H9 (cell line): ENCODE measurements around the gene MT3. TPM values are rescaled to one million over a fixed set of nuclear protein-coding genes. Genes with fewer than 3 reads are reported as not detected.

Source experiments
- DNase-seq: peaks from one replicate; pipeline ENCODE4 v3.0.0-alpha.2; 2017
- H2AFZ ChIP-seq: one replicate; pipeline ENCODE4 v1.6.1; 2013; ENCODE audit warnings: mild to moderate bottlenecking, low read length, control low read depth, moderate library complexity
- H2AK5ac ChIP-seq: 2 replicates; pipeline ENCODE4 v1.6.1; 2013; ENCODE audit warnings: low read length, control low read depth, mixed read lengths; ENCODE audit not compliant: insufficient read length
- H2BK120ac ChIP-seq: one replicate; pipeline ENCODE4 v1.6.1; 2013; ENCODE audit warnings: low read depth, mild to moderate bottlenecking, low read length, control low read depth, inconsistent platforms; ENCODE audit not compliant: poor library complexity, severe bottlenecking
- H2BK12ac ChIP-seq: 2 replicates; pipeline ENCODE4 v1.6.1; 2013; ENCODE audit warnings: low read length, control low read depth, mixed read lengths, low read depth; ENCODE audit not compliant: insufficient read length
- H2BK15ac ChIP-seq: 2 replicates; pipeline ENCODE4 v1.6.1; 2013; ENCODE audit warnings: low read depth, low read length, control low read depth
- H2BK20ac ChIP-seq: one replicate; pipeline ENCODE4 v1.6.1; 2013; ENCODE audit warnings: low read depth, mild to moderate bottlenecking, low read length, control low read depth, inconsistent platforms; ENCODE audit not compliant: poor library complexity, severe bottlenecking
- H2BK5ac ChIP-seq: 2 replicates; pipeline ENCODE4 v1.6.1; 2013; ENCODE audit warnings: low read length, control low read depth, mixed read lengths; ENCODE audit not compliant: insufficient read length
- H3K14ac ChIP-seq: 2 replicates; pipeline ENCODE4 v1.6.1; 2013; ENCODE audit warnings: low read length, control low read depth; ENCODE audit not compliant: insufficient read depth
- H3K18ac ChIP-seq: 2 replicates; pipeline ENCODE4 v1.6.1; 2013; ENCODE audit warnings: low read depth, mild to moderate bottlenecking, mixed read lengths, low read length, control low read depth; ENCODE audit not compliant: insufficient read length
- H3K23ac ChIP-seq: 2 replicates; pipeline ENCODE4 v1.6.1; 2013; ENCODE audit warnings: low read length, control low read depth, mixed read lengths, low read depth; ENCODE audit not compliant: insufficient read length
- H3K23me2 ChIP-seq: 2 replicates; pipeline ENCODE4 v1.6.1; 2013; ENCODE audit warnings: low read depth, mild to moderate bottlenecking, mixed read lengths, low read length, control low read depth; ENCODE audit not compliant: insufficient read length, poor library complexity, severe bottlenecking
- H3K27ac ChIP-seq: 2 replicates; pipeline ENCODE4 v1.5.1; 2013; ENCODE audit warnings: low read length, control low read depth, mixed read lengths, low read depth; ENCODE audit not compliant: insufficient read length
- H3K27me3 ChIP-seq: 2 replicates; pipeline ENCODE4 v1.6.1; 2013; ENCODE audit warnings: low read length, control low read depth, inconsistent platforms; ENCODE audit not compliant: insufficient read depth
- H3K4ac ChIP-seq: 2 replicates; pipeline ENCODE4 v1.6.1; 2013; ENCODE audit warnings: low read depth, mild to moderate bottlenecking, control low read depth, inconsistent platforms, low read length, moderate library complexity
- H3K4me1 ChIP-seq: 2 replicates; pipeline ENCODE4 v1.6.1; 2013; ENCODE audit warnings: low read length, control low read depth, inconsistent platforms; ENCODE audit not compliant: insufficient read depth
- H3K4me2 ChIP-seq: 2 replicates; pipeline ENCODE4 v1.6.1; 2013; ENCODE audit warnings: low read length, control low read depth, mixed read lengths; ENCODE audit not compliant: insufficient read length, insufficient read depth
- H3K56ac ChIP-seq: 2 replicates; pipeline ENCODE4 v1.6.1; 2013; ENCODE audit warnings: low read depth, mild to moderate bottlenecking, mixed read lengths, low read length, control low read depth; ENCODE audit not compliant: insufficient read length
- H3K79me1 ChIP-seq: 2 replicates; pipeline ENCODE4 v1.6.1; 2013; ENCODE audit warnings: low read depth, mild to moderate bottlenecking, moderate library complexity, low read length, control low read depth, inconsistent platforms; ENCODE audit not compliant: insufficient read depth, poor library complexity, severe bottlenecking
- H3K79me2 ChIP-seq: 2 replicates; pipeline ENCODE4 v1.6.1; 2013; ENCODE audit warnings: low read length, control low read depth, inconsistent platforms; ENCODE audit not compliant: insufficient read depth
- H3K9ac ChIP-seq: 2 replicates; pipeline ENCODE4 v1.6.1; 2013; ENCODE audit warnings: low read length, control low read depth, mixed read lengths; ENCODE audit not compliant: insufficient read length; ENCODE audit errors: extremely low read depth
- H3K9me3 ChIP-seq: one replicate; pipeline ENCODE4 v1.6.1; 2013; ENCODE audit warnings: low read depth, low read length, inconsistent platforms; ENCODE audit not compliant: control insufficient read depth
- H3T11ph ChIP-seq: one replicate; pipeline ENCODE4 v1.6.1; 2013; ENCODE audit warnings: mild to moderate bottlenecking, low read length, control low read depth, inconsistent platforms
- H4K20me1 ChIP-seq: one replicate; pipeline ENCODE4 v1.6.1; 2013; ENCODE audit not compliant: control insufficient read depth, insufficient read length, insufficient read depth
- H4K5ac ChIP-seq: 2 replicates; pipeline ENCODE4 v1.6.1; 2013; ENCODE audit warnings: low read depth, mild to moderate bottlenecking, mixed read lengths, low read length, control low read depth; ENCODE audit not compliant: insufficient read length
- H4K8ac ChIP-seq: replicated peaks from 2 replicates; pipeline ENCODE4 v1.6.1; 2013; ENCODE audit warnings: low read length, control low read depth, mixed read lengths, low read depth; ENCODE audit not compliant: insufficient read length
- H4K91ac ChIP-seq: 2 replicates; pipeline ENCODE4 v1.6.1; 2013; ENCODE audit warnings: low read depth, mild to moderate bottlenecking, moderate library complexity, mixed read lengths, low read length, control low read depth; ENCODE audit not compliant: insufficient read length
- H3K27ac Mint-ChIP-seq, 3 experiments: 2 replicates in 2 of 3; 3 replicates in 1 of 3; pipeline ENCODE4 v1.8.0; 2020 to 2021; ENCODE audit warnings: mixed read lengths in 3 of 3, mild to moderate bottlenecking in 1 of 3, moderate library complexity in 1 of 3
- H3K27me3 Mint-ChIP-seq: 2 replicates; pipeline ENCODE4 v1.8.0; 2021; ENCODE audit warnings: low read depth, mild to moderate bottlenecking, moderate library complexity, mixed read lengths
- H3K36me3 Mint-ChIP-seq, 3 experiments: 2 replicates in 2 of 3; 3 replicates in 1 of 3; pipeline ENCODE4 v1.8.0; 2020 to 2021; ENCODE audit warnings: low read depth in 3 of 3, mixed read lengths in 3 of 3; ENCODE audit not compliant: insufficient read depth in 1 of 3
- H3K4me1 Mint-ChIP-seq, 2 experiments: 2 replicates each; pipeline ENCODE4 v1.8.0; 2020; ENCODE audit warnings: mixed read lengths in 2 of 2
- H3K4me3 Mint-ChIP-seq, 2 experiments: 2 replicates in 1 of 2; 3 replicates in 1 of 2; pipeline ENCODE4 v1.8.0; 2020 to 2021; ENCODE audit warnings: mild to moderate bottlenecking in 2 of 2, mixed read lengths in 2 of 2, moderate library complexity in 1 of 2
- H3K9me3 Mint-ChIP-seq, 2 experiments: 2 replicates in 1 of 2; 3 replicates in 1 of 2; pipeline ENCODE4 v1.8.0; 2020; ENCODE audit warnings: mild to moderate bottlenecking in 2 of 2, mixed read lengths in 2 of 2, moderate library complexity in 1 of 2
- CTCF ChIP-seq: fragments of 200-600 bp; sonication (generic); conservative IDR thresholded peaks from 3 replicates; pipeline ENCODE4 v1.8.0; 2021; ENCODE audit warnings: antibody characterized with exemption, mild to moderate bottlenecking
- WGBS: extraction: QIAGEN DNeasy Blood & Tissue Kit; methylation state at CpG from one replicate; pipeline ENCODE4 v1.1.7; 2013; ENCODE audit warnings: missing lambda C conversion rate, low lambda C conversion rate, mixed read lengths; ENCODE audit not compliant: insufficient read length; ENCODE audit errors: extremely low coverage; 5-methylcytosine and 5-hydroxymethylcytosine counted together
- total RNA-seq: library from RNA; stranded (reverse); gene quantifications from 2 replicates; pipeline ENCODE4 v1.2.1, GENCODE V29; 2021

MT3 gene
- total RNA-seq, 1 experiment from 2014 or later = not detected

GRCh38 chr16:56616608-56617211, 27.4 kb downstream of the MT3 start:
- H3K9me3 Mint-ChIP-seq = peaks cover 0 to 5% of the 10 kb centered on the region in 2 experiments; a peak in 1 of 5 replicates
- Histone ChIP-seq H3K9ac (no peak overlapping the region), H2BK15ac (no peak overlapping the region), H4K20me1 (no peaks in the 10 kb centered on the region), H2BK12ac (no peak overlapping the region), H3K79me2 (no peaks in the 10 kb centered on the region), H4K8ac (no peak overlapping the region), H3K56ac (no peak overlapping the region), H3K9me3 (no peaks in the 10 kb centered on the region), H3K27ac (no peak overlapping the region), H2AFZ (no peak overlapping the region), H3K18ac (no peak overlapping the region), H3K4me2 (peak overlapping the region; percentile 60), H3K79me1 (no peaks in the 10 kb centered on the region), H2BK5ac (no peak overlapping the region), H3K27me3 (peaks cover 44% of the 10 kb centered on the region; the same call in 1 of the 2 replicates), H3T11ph (no peak overlapping the region), H3K4ac (no peak overlapping the region), H3K23ac (no peak overlapping the region), H3K14ac (no peak overlapping the region), H4K5ac (no peak overlapping the region), H2BK20ac (no peak overlapping the region), H3K23me2 (peaks cover 8% of the 10 kb centered on the region), H2BK120ac (no peak overlapping the region), H3K4me1 (no peaks in the 10 kb centered on the region; the same call in 1 of the 2 replicates), H2AK5ac (no peak overlapping the region), H4K91ac (no peak overlapping the region)
- H3K4me3 Mint-ChIP-seq = peak overlapping the region; percentile 72 to 89
- H3K27ac Mint-ChIP-seq = peak overlapping the region in 1 of 3 experiments; percentile 76; a peak in 1 of 7 replicates
- H3K4me1 Mint-ChIP-seq = peaks cover 33 to 48% of the 10 kb centered on the region in 2 experiments
- TF ChIP-seq CTCF = no peak
- no CpG with 5 or more reads among the region's 23 CpGs for WGBS
- peaks cover 78% of the 10 kb centered on the region for H3K27me3 Mint-ChIP-seq
- no peak for DNase-seq
- H3K36me3 Mint-ChIP-seq = peaks cover 0 to 2% (median 0%) of the 10 kb centered on the region in 3 experiments; a peak in 2 of 7 replicates
